ENCODE data around the gene PSMC1. TPM values are rescaled to one million over a fixed set of nuclear protein-coding genes. Genes with fewer than 3 reads are reported as not detected.
"Not testable (repeated sequence)": the region's sequence is repeated elsewhere in the genome, so short reads cannot be mapped to it uniquely, and the experiment has no call there.

PSMC1 gene
- 134 and 169 TPM in 2 replicates for total RNA-seq

DNA sequence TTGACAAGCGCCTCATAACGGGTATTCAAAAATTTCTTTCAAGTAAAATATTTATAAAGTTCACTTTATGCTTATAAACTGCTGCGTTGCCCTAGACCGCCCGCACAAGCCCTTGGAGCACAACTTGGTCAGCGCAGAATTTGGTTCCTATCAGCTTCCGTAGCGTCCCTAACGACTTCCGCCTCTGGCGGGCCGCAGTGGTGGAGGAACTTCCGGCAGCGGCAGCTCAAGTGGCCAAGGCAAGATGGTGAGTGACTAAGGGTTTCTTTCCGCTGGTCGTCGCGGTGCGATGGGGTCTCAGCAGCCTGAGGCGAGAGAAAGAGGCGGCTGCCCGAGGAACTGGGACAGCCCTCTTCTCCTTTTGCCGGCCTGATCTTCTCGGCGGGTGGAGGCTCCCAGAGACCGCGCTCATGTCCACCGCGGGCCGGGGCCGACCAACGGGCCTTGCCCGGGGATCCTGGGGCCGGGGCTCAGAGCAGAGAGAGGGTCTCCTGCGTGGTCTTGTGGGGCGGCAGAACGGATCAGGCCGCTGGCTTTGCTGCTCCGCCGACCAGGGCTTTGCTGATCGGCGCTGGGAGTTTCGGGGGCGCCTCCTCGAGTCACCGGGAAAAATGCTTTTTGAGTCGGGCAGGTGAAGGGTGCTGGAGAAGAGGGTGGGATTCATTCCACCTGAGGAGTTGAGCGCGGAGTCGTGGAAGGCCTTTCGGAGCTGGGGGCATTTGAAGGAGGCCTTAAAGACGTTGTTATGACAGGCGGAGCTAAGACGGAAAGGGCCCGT is at the start of gene PSMC1:
Gene PSMC1, plus strand, starts transcription at position 200 of the 778 bp plus-strand sequence. Its CDS starts 45 bp downstream, at position 245.
- no peak for TF ChIP-seq CTCF (IDR thresholded peaks at IDR 0.05; ENCODE audit: insufficient read depth, low read length, poor library complexity, severe bottlenecking)
- Histone ChIP-seq H3K36me3 (ENCODE audit: control insufficient read depth, insufficient read depth, low read length) (peaks cover 1% of the 10 kb centered on the region), H3K27me3 (ENCODE audit: control insufficient read depth, insufficient read depth, low read length) (no peaks in the 10 kb centered on the region), H3K4me3 (ENCODE audit: low read depth, low read length) (peak within 1 kb of the TSS; percentile 83)
- peak; percentile 82 for DNase-seq (ENCODE audit: low read depth)

GRCh38 chr14:90213099-90213748 is 43.1 kb upstream of the PSMC1 start:
- DNase-seq (ENCODE audit: low read depth): no peak
- Histone ChIP-seq H3K4me3 (ENCODE audit: low read depth, low read length) (no peak overlapping the region), H3K36me3 (ENCODE audit: control insufficient read depth, insufficient read depth, low read length) (no peaks in the 10 kb centered on the region), H3K27me3 (ENCODE audit: control insufficient read depth, insufficient read depth, low read length) (no peaks in the 10 kb centered on the region)
- TF ChIP-seq CTCF (IDR thresholded peaks at IDR 0.05; ENCODE audit: insufficient read depth, low read length, poor library complexity, severe bottlenecking): no peak

DNA sequence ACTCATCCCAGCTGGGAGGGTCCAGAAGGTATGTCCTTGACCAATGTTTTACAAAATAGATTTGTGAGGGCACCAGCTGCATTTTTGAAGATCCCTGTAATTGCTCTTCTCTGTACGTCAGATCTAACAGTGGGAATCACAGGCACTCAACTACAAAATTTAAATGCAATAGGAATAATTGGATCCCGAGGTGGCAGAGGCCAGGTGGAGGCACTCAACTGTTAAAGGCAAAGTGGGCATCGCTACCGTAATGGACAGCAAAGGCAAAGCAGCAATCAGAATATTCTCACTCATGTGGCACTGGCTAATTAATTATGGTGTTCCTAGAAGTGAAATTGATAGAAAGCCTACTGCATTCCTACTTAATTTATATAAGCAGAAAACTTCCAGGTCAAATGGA is 27.9 kb upstream of the PSMC1 start:
- no peaks in the 10 kb centered on the region for H3K36me3 ChIP-seq (ENCODE audit: control insufficient read depth, insufficient read depth, low read length)
- TF ChIP-seq CTCF (IDR thresholded peaks at IDR 0.05; ENCODE audit: insufficient read depth, low read length, poor library complexity, severe bottlenecking): no peak
- H3K4me3 ChIP-seq (ENCODE audit: low read depth, low read length): no peak overlapping the region
- DNase-seq (ENCODE audit: low read depth): no peak
- H3K27me3 ChIP-seq (ENCODE audit: control insufficient read depth, insufficient read depth, low read length): no peaks in the 10 kb centered on the region

GRCh38 chr14:90229942-90230341 is 26.4 kb upstream of the PSMC1 start:
- not testable (repeated sequence) for H3K27me3 ChIP-seq (ENCODE audit: control insufficient read depth, insufficient read depth, low read length); DNase-seq (ENCODE audit: low read depth); H3K36me3 ChIP-seq (ENCODE audit: control insufficient read depth, insufficient read depth, low read length); H3K4me3 ChIP-seq (ENCODE audit: low read depth, low read length)

- Histone ChIP-seq H3K36me3 (ENCODE audit: control insufficient read depth, insufficient read depth, low read length) (no peaks in the 10 kb centered on the region), H3K27me3 (ENCODE audit: control insufficient read depth, insufficient read depth, low read length) (peaks cover 5% of the 10 kb centered on the region), H3K4me3 (ENCODE audit: low read depth, low read length) (no peak overlapping the region)
- DNase-seq (ENCODE audit: low read depth): no peak
- TF ChIP-seq CTCF (IDR thresholded peaks at IDR 0.05; ENCODE audit: insufficient read depth, low read length, poor library complexity, severe bottlenecking): peak; percentile 91
These were observed 21.0 kb upstream of the PSMC1 start for GRCh38 chr14:90235179-90235976.

DNA sequence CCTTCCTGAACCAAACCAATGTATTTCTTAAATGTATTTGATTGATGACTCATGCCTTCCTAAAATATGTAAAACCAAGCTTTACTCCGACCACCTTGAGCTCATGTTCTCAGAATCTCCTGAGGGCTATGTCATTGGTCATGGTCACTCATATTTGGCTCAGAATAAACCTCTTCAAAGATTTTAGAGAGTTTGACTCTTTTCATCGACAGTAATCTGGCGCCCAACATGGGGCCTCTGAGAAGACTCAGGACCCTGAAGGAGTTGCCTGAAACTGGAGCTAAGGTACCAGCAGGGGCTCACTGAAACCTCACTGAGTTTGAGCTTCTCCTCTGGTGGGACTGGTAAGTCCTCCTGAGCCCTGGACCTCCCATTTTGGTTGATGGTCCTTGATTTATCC is 17.2 kb upstream of the PSMC1 start:
- TF ChIP-seq CTCF (IDR thresholded peaks at IDR 0.05; ENCODE audit: insufficient read depth, low read length, poor library complexity, severe bottlenecking): no peak
- Histone ChIP-seq H3K4me3 (ENCODE audit: low read depth, low read length) (no peak overlapping the region), H3K36me3 (ENCODE audit: control insufficient read depth, insufficient read depth, low read length) (no peaks in the 10 kb centered on the region), H3K27me3 (ENCODE audit: control insufficient read depth, insufficient read depth, low read length) (peaks cover 5% of the 10 kb centered on the region)
- no peak for DNase-seq (ENCODE audit: low read depth)

Data from kidney epithelial cell (primary cell).